ENCODE data around the gene PLEKHH1. TPM values are rescaled to one million over a fixed set of nuclear protein-coding genes. Genes with fewer than 3 reads are reported as not detected.
"Not testable (repeated sequence)": the region's sequence is repeated elsewhere in the genome, so short reads cannot be mapped to it uniquely, and the experiment has no call there.

Gene PLEKHH1
- total RNA-seq, 1 donor from 2014 or later: 9.4 TPM

DNA sequence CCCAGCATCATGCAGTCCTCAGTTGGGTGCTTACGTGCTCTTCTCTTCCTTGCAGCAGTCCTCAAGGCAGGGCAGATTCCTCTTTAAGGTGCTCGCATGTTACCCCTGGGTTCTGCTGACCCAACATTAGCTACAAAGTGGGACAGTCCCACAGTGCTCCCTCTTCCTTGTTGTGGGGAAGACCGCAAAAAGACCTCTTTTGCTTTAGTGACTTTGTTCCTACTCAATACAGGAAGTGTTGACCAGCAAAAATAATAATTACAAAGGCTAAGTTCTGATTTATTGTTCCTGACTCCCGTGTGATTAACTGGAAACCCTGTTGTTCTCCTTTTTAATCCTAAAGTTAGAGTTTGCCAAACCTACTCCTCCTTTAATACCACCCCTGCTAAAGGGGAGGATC is 53.3 kb downstream of the PLEKHH1 start:
- no peak for DNase-seq (ENCODE audit: low read depth)
- H3K36me3 ChIP-seq (ENCODE audit: control insufficient read depth, insufficient read depth, low read length): no peaks in the 10 kb centered on the region
- H3K27me3 ChIP-seq (ENCODE audit: control insufficient read depth, insufficient read depth, low read length): no peaks in the 10 kb centered on the region
- H3K4me3 ChIP-seq (ENCODE audit: low read depth, low read length): no peak overlapping the region
- TF ChIP-seq, protein P1, sequence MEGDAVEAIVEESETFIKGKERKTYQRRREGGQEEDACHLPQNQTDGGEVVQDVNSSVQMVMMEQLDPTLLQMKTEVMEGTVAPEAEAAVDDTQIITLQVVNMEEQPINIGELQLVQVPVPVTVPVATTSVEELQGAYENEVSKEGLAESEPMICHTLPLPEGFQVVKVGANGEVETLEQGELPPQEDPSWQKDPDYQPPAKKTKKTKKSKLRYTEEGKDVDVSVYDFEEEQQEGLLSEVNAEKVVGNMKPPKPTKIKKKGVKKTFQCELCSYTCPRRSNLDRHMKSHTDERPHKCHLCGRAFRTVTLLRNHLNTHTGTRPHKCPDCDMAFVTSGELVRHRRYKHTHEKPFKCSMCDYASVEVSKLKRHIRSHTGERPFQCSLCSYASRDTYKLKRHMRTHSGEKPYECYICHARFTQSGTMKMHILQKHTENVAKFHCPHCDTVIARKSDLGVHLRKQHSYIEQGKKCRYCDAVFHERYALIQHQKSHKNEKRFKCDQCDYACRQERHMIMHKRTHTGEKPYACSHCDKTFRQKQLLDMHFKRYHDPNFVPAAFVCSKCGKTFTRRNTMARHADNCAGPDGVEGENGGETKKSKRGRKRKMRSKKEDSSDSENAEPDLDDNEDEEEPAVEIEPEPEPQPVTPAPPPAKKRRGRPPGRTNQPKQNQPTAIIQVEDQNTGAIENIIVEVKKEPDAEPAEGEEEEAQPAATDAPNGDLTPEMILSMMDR (IDR thresholded peaks at IDR 0.05; ENCODE audit: insufficient read depth, low read length, poor library complexity, severe bottlenecking): no peak

DNA sequence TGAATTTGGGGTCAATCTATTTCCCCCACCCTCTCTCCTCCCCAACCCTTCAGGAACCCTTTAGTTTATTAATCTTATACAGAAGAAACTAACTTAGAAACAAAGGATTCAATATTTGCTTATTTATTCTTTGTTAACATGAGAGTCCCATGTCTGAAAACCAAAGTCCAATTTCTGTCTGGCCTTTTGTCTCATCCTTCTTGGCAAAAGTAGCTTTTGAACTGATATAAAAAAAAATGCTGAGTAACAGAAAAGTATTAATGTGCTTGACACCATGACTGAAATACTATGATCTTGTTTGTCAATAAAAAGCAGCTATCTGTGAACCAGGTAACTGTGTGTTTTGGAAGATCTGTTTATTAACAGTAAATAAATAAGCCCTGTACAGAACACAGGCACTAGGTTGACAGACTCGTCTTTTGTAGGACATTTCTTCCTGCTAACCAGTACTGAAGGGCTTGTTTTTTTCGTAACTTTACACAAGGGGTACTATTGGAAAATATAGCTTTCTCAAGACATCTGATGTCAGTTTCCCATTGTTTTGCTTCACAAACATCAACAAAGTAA is 56.2 kb downstream of the PLEKHH1 start:
- TF ChIP-seq, protein P1 (IDR thresholded peaks at IDR 0.05; ENCODE audit: insufficient read depth, low read length, poor library complexity, severe bottlenecking): no peak
- DNase-seq (ENCODE audit: low read depth): no peak
- H3K36me3 ChIP-seq (ENCODE audit: control insufficient read depth, insufficient read depth, low read length): no peaks in the 10 kb centered on the region
- no peaks in the 10 kb centered on the region for H3K27me3 ChIP-seq (ENCODE audit: control insufficient read depth, insufficient read depth, low read length)
- H3K4me3 ChIP-seq (ENCODE audit: low read depth, low read length): no peak overlapping the region

DNA sequence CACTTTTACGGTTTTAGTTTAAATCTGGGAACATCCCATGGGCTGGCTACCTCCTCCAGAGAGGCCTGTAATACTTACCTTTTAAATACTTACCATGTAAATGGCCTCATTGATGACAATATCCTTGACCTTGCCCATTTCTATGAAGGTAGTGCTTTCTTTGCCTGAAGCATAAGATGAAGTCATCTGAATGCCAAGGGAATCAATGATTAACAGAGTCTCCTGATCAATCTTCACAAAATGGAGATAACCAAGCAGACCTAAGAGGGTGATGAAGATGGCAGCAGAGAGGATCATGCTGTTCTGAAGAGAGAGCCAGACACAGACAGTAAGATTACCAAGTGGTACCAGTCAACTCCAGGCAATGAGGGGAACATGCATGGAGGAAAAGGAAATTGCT is 60.6 kb downstream of the PLEKHH1 start:
- H3K36me3 ChIP-seq (ENCODE audit: control insufficient read depth, insufficient read depth, low read length); DNase-seq (ENCODE audit: low read depth); H3K4me3 ChIP-seq (ENCODE audit: low read depth, low read length); H3K27me3 ChIP-seq (ENCODE audit: control insufficient read depth, insufficient read depth, low read length): not testable (repeated sequence)

DNA sequence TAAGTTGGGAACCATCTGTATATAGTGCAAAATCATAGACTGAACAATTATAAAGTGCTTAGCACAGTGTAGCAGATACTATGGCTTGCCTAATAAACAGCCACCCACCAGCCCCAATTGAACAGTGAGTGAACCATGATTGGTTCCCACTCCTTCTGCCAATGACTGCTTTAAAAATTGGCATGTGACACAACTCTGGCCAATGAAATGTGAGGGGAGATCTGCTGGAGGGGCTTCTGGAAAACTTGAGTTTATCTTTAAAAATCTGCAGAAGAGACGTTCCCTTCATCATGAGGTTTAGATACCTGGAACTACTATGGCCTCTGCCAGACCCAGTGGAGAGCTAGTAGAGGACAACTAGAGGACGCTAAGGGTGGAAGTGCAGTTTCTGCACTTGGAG is 62.3 kb downstream of the PLEKHH1 start:
- no peak overlapping the region for H3K4me3 ChIP-seq (ENCODE audit: low read depth, low read length)
- TF ChIP-seq, protein P1 (IDR thresholded peaks at IDR 0.05; ENCODE audit: insufficient read depth, low read length, poor library complexity, severe bottlenecking): no peak
- H3K36me3 ChIP-seq (ENCODE audit: control insufficient read depth, insufficient read depth, low read length): no peaks in the 10 kb centered on the region
- no peaks in the 10 kb centered on the region for H3K27me3 ChIP-seq (ENCODE audit: control insufficient read depth, insufficient read depth, low read length)
- DNase-seq (ENCODE audit: low read depth): no peak

DNA sequence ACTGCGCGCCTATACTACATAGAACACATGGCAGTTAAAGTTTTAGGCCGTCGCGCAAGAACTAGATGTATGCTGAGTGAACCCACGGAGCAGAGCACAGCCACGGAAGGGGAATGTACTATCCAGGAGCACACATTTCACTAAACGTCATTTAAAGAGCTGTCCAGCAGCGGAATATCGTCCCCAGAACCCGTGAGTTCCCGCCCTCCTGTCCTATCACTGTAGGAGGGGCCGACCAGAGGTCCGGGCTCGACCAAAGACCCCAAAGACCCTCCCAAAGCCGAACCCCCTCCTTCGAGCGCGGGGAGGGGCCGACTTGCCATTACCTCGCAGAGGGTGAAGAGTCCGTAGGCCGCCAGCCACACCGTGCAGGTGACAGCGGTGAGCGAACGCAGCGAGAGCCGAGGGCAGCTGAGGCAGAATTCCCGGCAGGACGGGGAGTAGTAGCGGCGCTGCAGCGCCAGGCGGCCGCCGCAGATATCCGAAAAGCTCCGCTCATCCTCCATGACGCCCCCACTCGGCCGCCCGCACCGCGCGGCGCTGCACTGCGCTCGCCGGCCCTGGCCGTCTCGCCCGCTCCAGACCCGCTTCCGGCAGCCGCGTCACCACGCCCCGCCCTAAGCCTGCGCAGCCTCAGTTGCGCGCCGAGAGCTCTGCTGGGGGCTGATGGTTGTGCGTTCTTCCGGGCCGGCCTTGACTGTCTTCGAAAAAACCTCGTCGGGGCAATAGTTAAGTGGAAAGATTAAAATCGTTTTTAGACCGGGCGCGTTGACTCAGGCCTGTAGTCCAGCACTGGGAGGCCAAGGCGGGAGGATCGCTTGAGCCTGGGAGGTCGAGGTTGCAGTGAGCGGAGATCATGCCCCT is 66.8 kb downstream of the PLEKHH1 start, which contains the start of gene PIGH:
Gene PIGH (minus strand): TSS at position 571 of the 864 bp plus-strand sequence. CDS start 65 bp downstream, at position 506.
- H3K36me3 ChIP-seq (ENCODE audit: control insufficient read depth, insufficient read depth, low read length): no peaks in the 10 kb centered on the region
- TF ChIP-seq, protein P1 (IDR thresholded peaks at IDR 0.05; ENCODE audit: insufficient read depth, low read length, poor library complexity, severe bottlenecking): peak; percentile 55
- H3K27me3 ChIP-seq (ENCODE audit: control insufficient read depth, insufficient read depth, low read length): no peaks in the 10 kb centered on the region
- DNase-seq (ENCODE audit: low read depth): no peak
- H3K4me3 ChIP-seq (ENCODE audit: low read depth, low read length): peak within 1 kb of the TSS; percentile 79

DNA sequence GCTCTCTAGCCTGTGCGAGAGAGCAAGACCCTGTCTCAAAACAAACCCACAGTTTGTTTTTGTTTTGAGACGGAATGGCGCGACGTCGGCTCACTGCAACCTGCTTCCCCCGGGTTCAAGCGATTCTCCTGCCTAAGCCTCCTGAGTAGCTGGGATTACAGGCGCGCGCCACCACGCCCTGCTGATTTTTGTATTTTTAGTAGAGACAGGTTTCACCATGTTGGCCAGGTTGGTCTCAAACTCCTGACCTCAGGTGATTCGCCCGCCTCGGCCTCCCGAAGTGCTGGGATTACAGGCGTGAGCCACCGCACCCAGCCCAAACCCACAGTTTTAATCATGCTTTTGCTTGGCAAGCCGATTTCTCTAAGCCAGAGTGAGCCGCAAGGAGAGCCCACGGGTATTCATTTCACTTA is 67.5 kb downstream of the PLEKHH1 start:
- not testable (repeated sequence) for DNase-seq (ENCODE audit: low read depth); H3K36me3 ChIP-seq (ENCODE audit: control insufficient read depth, insufficient read depth, low read length); H3K27me3 ChIP-seq (ENCODE audit: control insufficient read depth, insufficient read depth, low read length)
- H3K4me3 ChIP-seq (ENCODE audit: low read depth, low read length): peak overlapping the region; percentile 79
